ENCODE results near the gene ASTN2. TPM values are rescaled to one million over a fixed set of nuclear protein-coding genes. Genes with fewer than 3 reads are reported as not detected.

The ASTN2 gene
- total RNA-seq, 1 donor from 2014 or later = 2.3 TPM

DNA sequence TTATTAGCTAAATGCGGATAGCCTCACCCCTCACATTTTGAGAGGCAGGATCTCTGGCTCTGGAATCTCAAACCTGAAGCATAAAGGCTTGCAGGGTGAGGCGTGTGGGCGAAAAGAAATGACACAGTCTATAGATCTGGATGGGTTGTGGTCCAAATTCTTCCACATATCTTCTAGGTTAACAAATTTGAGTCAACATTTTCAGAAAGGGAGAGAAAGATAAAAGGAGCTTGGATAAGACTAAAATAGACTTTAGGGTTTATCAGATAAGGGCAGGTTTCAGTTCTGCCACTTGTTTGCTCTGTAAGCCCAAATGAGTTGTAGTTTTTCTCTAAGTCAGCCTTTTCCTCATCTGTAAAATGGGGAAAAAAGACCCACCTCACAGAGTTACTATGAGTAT, 506.9 kb downstream of the ASTN2 start:
- Histone ChIP-seq H3K4me1 (no peaks in the 10 kb centered on the region), H3K4me3 (no peak overlapping the region), H3K27me3 (no peaks in the 10 kb centered on the region), H3K36me3 (no peaks in the 10 kb centered on the region), H3K9me3 (no peaks in the 10 kb centered on the region), H3K27ac (no peak overlapping the region)
- intact Hi-C loops (cut with DNase I) = no loop called here
- TF ChIP-seq, protein P1, sequence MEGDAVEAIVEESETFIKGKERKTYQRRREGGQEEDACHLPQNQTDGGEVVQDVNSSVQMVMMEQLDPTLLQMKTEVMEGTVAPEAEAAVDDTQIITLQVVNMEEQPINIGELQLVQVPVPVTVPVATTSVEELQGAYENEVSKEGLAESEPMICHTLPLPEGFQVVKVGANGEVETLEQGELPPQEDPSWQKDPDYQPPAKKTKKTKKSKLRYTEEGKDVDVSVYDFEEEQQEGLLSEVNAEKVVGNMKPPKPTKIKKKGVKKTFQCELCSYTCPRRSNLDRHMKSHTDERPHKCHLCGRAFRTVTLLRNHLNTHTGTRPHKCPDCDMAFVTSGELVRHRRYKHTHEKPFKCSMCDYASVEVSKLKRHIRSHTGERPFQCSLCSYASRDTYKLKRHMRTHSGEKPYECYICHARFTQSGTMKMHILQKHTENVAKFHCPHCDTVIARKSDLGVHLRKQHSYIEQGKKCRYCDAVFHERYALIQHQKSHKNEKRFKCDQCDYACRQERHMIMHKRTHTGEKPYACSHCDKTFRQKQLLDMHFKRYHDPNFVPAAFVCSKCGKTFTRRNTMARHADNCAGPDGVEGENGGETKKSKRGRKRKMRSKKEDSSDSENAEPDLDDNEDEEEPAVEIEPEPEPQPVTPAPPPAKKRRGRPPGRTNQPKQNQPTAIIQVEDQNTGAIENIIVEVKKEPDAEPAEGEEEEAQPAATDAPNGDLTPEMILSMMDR (IDR thresholded peaks at IDR 0.05) = no peak
- no peak for DNase-seq (ENCODE audit: low spot score in 2 of 2)

DNA sequence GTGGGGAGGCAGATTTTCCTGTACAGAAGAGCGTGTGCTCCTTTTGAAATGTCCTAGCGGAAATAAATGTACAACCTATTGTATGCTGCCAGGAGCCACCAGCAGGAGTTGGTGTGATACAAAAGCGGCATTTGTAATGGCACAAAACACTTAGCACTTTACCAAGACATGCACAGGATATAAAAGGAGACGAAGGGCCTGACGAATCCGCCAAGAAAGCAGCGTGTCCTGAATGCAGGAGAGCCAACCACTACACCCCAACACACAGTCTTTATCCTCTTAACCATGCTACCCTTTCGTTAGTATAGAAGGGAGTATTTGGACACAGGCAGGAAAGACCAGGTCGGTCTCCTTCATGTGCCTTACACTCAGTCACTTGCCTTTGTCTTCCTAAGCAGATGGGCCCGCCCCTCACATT, 509.7 kb downstream of the ASTN2 start:
- intact Hi-C loops (cut with DNase I) = no loop called here
- H3K4me3 ChIP-seq = no peak overlapping the region
- no peak for DNase-seq (ENCODE audit: low spot score in 2 of 2)
- no peaks in the 10 kb centered on the region for H3K4me1 ChIP-seq
- H3K27me3 ChIP-seq = no peaks in the 10 kb centered on the region
- no peaks in the 10 kb centered on the region for H3K36me3 ChIP-seq
- H3K27ac ChIP-seq = no peak overlapping the region
- H3K9me3 ChIP-seq = no peaks in the 10 kb centered on the region
- TF ChIP-seq, protein P1 (IDR thresholded peaks at IDR 0.05) = no peak

DNA sequence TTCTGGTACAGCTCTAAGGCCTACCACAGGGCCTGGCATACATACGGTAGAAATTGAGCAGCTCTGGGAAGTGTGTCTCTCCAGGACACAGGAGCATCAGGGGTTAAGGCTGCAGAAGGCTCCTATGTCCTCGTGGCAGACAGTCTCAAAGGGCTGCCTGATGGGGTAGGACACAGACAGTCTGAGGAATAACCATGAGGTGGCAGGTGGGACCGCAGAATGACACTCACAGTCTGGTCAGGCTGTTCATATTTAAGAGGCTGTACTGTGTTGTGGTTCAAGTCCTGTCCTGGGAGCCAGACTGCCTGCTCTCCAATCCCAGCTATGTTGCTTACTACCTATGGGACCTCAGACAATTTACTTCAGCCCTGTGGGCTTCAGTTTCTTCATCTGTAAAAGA, 510.7 kb downstream of the ASTN2 start:
- Histone ChIP-seq H3K27ac (no peak overlapping the region), H3K27me3 (no peaks in the 10 kb centered on the region), H3K4me1 (no peaks in the 10 kb centered on the region), H3K36me3 (no peaks in the 10 kb centered on the region), H3K4me3 (no peak overlapping the region), H3K9me3 (no peaks in the 10 kb centered on the region)
- DNase-seq (ENCODE audit: low spot score in 2 of 2) = no peak
- intact Hi-C loops (cut with DNase I) = no loop called here
- TF ChIP-seq, protein P1 (IDR thresholded peaks at IDR 0.05) = no peak

DNA sequence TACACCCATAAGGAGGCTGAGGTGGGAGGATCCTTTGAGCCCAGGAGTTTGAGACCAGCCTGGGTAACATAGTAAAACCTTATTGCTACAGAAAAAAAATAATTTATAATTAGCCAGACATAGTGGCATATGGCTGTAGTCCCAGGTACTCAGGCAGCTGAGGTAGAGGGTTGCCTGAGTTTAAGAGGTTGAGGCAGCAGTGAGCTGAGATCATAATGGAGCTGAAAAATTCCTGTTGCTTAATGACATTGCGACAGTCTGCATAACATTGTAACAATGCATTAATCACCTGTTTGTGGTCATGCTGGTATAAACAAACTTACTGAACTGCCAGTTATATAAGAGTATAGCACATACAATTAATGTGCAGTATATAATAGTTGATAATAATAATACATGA, 513.6 kb downstream of the ASTN2 start:
- Histone ChIP-seq H3K36me3 (no peaks in the 10 kb centered on the region), H3K4me3 (no peak overlapping the region), H3K27me3 (no peaks in the 10 kb centered on the region), H3K27ac (no peak overlapping the region), H3K4me1 (no peaks in the 10 kb centered on the region), H3K9me3 (no peaks in the 10 kb centered on the region)
- intact Hi-C loops (cut with DNase I) = no loop called here
- DNase-seq (ENCODE audit: low spot score in 2 of 2) = no peak
- TF ChIP-seq, protein P1 (IDR thresholded peaks at IDR 0.05) = no peak

DNA sequence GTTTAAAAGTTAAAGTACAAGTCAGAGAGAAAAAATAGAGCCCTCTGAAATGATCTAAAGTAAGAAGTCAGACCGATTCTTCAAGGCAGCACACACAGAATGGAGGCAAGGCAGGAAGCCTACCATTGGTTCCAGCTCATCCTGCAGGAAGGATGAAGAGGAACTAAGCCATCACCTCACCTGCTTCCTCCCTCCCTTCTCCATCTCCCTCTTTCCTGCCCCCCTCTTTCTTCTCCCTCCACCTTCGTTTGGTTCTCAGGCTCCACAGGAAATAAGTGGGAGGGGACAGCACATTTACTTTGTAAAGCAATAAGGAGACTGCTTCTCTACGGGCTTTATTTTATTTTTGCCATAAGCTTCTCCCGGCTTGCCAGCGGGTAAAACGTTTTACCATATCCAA, 514.3 kb downstream of the ASTN2 start:
- Histone ChIP-seq H3K9me3 (no peaks in the 10 kb centered on the region), H3K36me3 (no peaks in the 10 kb centered on the region), H3K27ac (no peak overlapping the region), H3K4me1 (no peaks in the 10 kb centered on the region), H3K4me3 (no peak overlapping the region), H3K27me3 (no peaks in the 10 kb centered on the region)
- TF ChIP-seq, protein P1 (IDR thresholded peaks at IDR 0.05) = no peak
- no peak for DNase-seq (ENCODE audit: low spot score in 2 of 2)
- intact Hi-C loops (cut with DNase I) = no loop called here

DNA sequence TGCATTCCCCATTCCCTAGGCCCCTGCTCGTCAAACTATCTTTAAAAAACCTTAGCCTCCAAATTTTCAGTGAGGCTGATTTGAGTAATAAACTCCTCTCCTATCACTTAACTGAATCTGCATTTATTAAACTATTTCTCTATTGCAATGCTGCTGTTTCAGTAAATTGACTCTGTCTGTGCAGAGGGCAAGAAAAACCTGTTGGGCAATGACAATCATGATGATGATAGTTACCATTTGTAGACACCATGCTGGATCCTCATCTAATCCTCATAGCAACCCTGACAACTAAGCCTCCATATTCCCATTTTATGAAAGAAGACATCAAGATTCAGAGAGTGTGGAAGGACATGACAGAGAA, 514.9 kb downstream of the ASTN2 start:
- intact Hi-C loops (cut with DNase I) = no loop called here
- TF ChIP-seq, protein P1 (IDR thresholded peaks at IDR 0.05) = no peak
- Histone ChIP-seq H3K27me3 (no peaks in the 10 kb centered on the region), H3K36me3 (no peaks in the 10 kb centered on the region), H3K9me3 (no peaks in the 10 kb centered on the region), H3K4me3 (no peak overlapping the region), H3K27ac (no peak overlapping the region), H3K4me1 (no peaks in the 10 kb centered on the region)
- no peak for DNase-seq (ENCODE audit: low spot score in 2 of 2)

Measured in ascending aorta (tissue), 2 donors.